H1 (cell line): ENCODE data around the gene TRIM41. TPM values are rescaled to one million over a fixed set of nuclear protein-coding genes. Genes with fewer than 3 reads are reported as not detected.

ENCODE experiments used
- CBX8 ChIP-seq: fragments of 300-800, 300-1000 bp; sonication (generic); IDR thresholded peaks from 2 replicates; pipeline ENCODE4 v1.7.1; 2016; ENCODE audit warnings: low read depth, low read length, borderline replicate concordance
- CHD7 ChIP-seq: fragments of 300-600 bp; sonication (generic); IDR thresholded peaks from 2 replicates; pipeline ENCODE4 v1.7.1; 2012; ENCODE audit warnings: low read length, moderate library complexity, mild to moderate bottlenecking, inconsistent platforms; ENCODE audit not compliant: insufficient replicate concordance
- EZH2 ChIP-seq: fragments of 200-600 bp; sonication (generic); IDR thresholded peaks from 2 replicates; pipeline ENCODE4 v1.7.1; 2012; ENCODE audit warnings: low read depth, mild to moderate bottlenecking, moderate library complexity, low read length, inconsistent platforms; ENCODE audit not compliant: severe bottlenecking
- JUND ChIP-seq: IDR thresholded peaks from 2 replicates; pipeline ENCODE4 v1.6.1; 2011; ENCODE audit warnings: mild to moderate bottlenecking, improper control_type of control experiment, low read length
- MAX ChIP-seq: IDR thresholded peaks from 2 replicates; pipeline ENCODE4 v1.6.1; 2012; ENCODE audit warnings: inconsistent platforms
- SAP30 ChIP-seq: fragments of 300-600 bp; sonication (generic); IDR thresholded peaks from 2 replicates; pipeline ENCODE4 v1.7.1; 2012; ENCODE audit warnings: low read length, moderate library complexity, mild to moderate bottlenecking, inconsistent platforms; ENCODE audit not compliant: insufficient read depth, insufficient replicate concordance
- TAF7 ChIP-seq: optimal IDR thresholded peaks from 2 replicates; pipeline ENCODE3; 2011; ENCODE audit warnings: low read depth, mild to moderate bottlenecking, inconsistent platforms, low read length, moderate library complexity, borderline replicate concordance
- USF2 ChIP-seq: IDR thresholded peaks from 2 replicates; pipeline ENCODE4 v1.6.1; 2011; ENCODE audit warnings: low read length, improper control_type of control experiment
- polyA plus RNA-seq, 7 experiments: library from polyadenylated mRNA; depleted of rRNA in 3 of 7; stranded (reverse) in 5 of 7; unstranded in 2 of 7; fragments of >200 nt in 5 of 7; fragments of 200-250 nt in 2 of 7; gene quantifications; 1 replicate in 5 of 7; 2 replicates in 1 of 7; 4 replicates in 1 of 7; pipeline versions ENCODE4 v1.2.1 to v1.2.3, GENCODE V29; 2011 to 2013; ENCODE audit warnings: missing spikeins in 2 of 7, mixed read lengths in 2 of 7
- total RNA-seq: library from RNA; stranded (reverse); fragmentation: NEBNext Ultra II Directional; extraction: Animal tissue kit (Norgen Biotek cat#: 25700); gene quantifications from 2 replicates; pipeline ENCODE4 v1.2.1, GENCODE V29; 2021

The TRIM41 gene
- total and polyA plus RNA-seq, 2 of the 8 experiments (the other 6 are each of a cell fraction or from before 2014, with no cell fraction given) = 12.9 to 21.6 TPM

GRCh38 chr5:181242031-181242451, 19.0 kb downstream of the TRIM41 start (continued):
- TF ChIP-seq CHD7 (no peak), TAF7 (no peak), MAX (no peak), SAP30 (no peak), JUND (no peak), EZH2 (no peak), USF2 (no peak), CBX8 (no peak)
- TF ChIP-seq, all 59 proteins: peak for 0
